H1 (cell line): ENCODE measurements around the gene DDX47. TPM values are rescaled to one million over a fixed set of nuclear protein-coding genes. Genes with fewer than 3 reads are reported as not detected.

Source experiments
- CTCF ChIA-PET: fragments of 300-600 bp; sonication (Branson Sonifier 250); formaldehyde crosslinking; loops from one replicate; lab custom pipeline; 2021; ENCODE audit not compliant: partially characterized antibody; lab: Charles Lee
- POLR2A ChIA-PET: fragments of 300-600 bp; sonication (Branson Sonifier 250); formaldehyde crosslinking; loops from one replicate; lab custom pipeline; 2021; ENCODE audit warnings: inconsistent platforms; ENCODE audit not compliant: partially characterized antibody; lab: Charles Lee
- DNase-seq, 2 experiments: peaks; one replicate each; pipeline versions ENCODE4 v3.0.0 to v3.0.0-alpha.2; 2010 to 2022; ENCODE audit warnings: low spot score in 2 of 2, low read depth in 1 of 2, mixed read lengths in 1 of 2
- FAIRE-seq: peaks from 2 replicates; lab custom pipeline; 2011; peaks lifted over from hg19 to GRCh38; lab: Jason Lieb, UNC
- H2AFZ ChIP-seq: 2 replicates; pipeline ENCODE4 v1.8.1; 2012; ENCODE audit warnings: low read length, inconsistent platforms
- H2AK5ac ChIP-seq: 2 replicates; pipeline ENCODE4 v1.6.1; 2013; ENCODE audit warnings: low read depth, low read length
- H2BK120ac ChIP-seq: replicated peaks from 2 replicates; pipeline ENCODE3; 2013; ENCODE audit warnings: low read depth, low read length, inconsistent platforms
- H2BK12ac ChIP-seq: 2 replicates; pipeline ENCODE4 v1.6.1; 2013; ENCODE audit warnings: low read depth, low read length
- H2BK15ac ChIP-seq: 2 replicates; pipeline ENCODE4 v1.6.1; 2013; ENCODE audit warnings: low read length
- H2BK20ac ChIP-seq: 2 replicates; pipeline ENCODE4 v1.6.1; 2013; ENCODE audit warnings: low read length
- H2BK5ac ChIP-seq: 2 replicates; pipeline ENCODE4 v1.6.1; 2013; ENCODE audit warnings: low read depth, low read length
- H3K14ac ChIP-seq: 2 replicates; pipeline ENCODE4 v1.6.1; 2013; ENCODE audit warnings: inconsistent platforms; ENCODE audit not compliant: insufficient read length
- H3K18ac ChIP-seq: 2 replicates; pipeline ENCODE4 v1.6.1; 2013; ENCODE audit warnings: low read length; ENCODE audit errors: extremely low read depth
- H3K23ac ChIP-seq: 2 replicates; pipeline ENCODE4 v1.6.1; 2013; ENCODE audit warnings: inconsistent platforms; ENCODE audit not compliant: insufficient read length
- H3K23me2 ChIP-seq: 2 replicates; pipeline ENCODE4 v1.6.1; 2013; ENCODE audit warnings: low read depth, low read length
- H3K27ac ChIP-seq: 2 replicates; pipeline ENCODE4 v1.6.1; 2011; ENCODE audit warnings: low read depth, low read length, inconsistent platforms
- H3K27me3 ChIP-seq, 4 experiments: replicated peaks in 1 of 4; 1 replicate in 1 of 4; 2 replicates in 3 of 4; pipeline versions ENCODE4 v1.6.1 to v1.8.1; 2011 to 2013; ENCODE audit warnings: low read length in 3 of 4, mild to moderate bottlenecking in 3 of 4, inconsistent platforms in 2 of 4, mixed read lengths in 2 of 4, moderate library complexity in 1 of 4; ENCODE audit not compliant: control insufficient read depth in 3 of 4, insufficient read depth in 3 of 4; ENCODE audit errors: extremely low read depth in 1 of 4
- H3K36me3 ChIP-seq, 4 experiments: 2 replicates each; pipeline versions ENCODE4 v1.6.1 to v1.8.1; 2011 to 2013; ENCODE audit warnings: mild to moderate bottlenecking in 4 of 4, low read length in 3 of 4, moderate library complexity in 2 of 4, control low read depth in 1 of 4, inconsistent platforms in 1 of 4; ENCODE audit not compliant: insufficient read depth in 4 of 4, control insufficient read depth in 2 of 4
- H3K4ac ChIP-seq: replicated peaks from 2 replicates; pipeline ENCODE3; 2013; ENCODE audit warnings: low read length, low read depth, mixed read lengths, inconsistent platforms; ENCODE audit not compliant: insufficient read length
- H3K4me1 ChIP-seq, 4 experiments: replicated peaks in 1 of 4; 1 replicate in 1 of 4; 2 replicates in 3 of 4; pipeline versions ENCODE4 v1.6.1 to v1.8.1; 2011 to 2013; ENCODE audit warnings: low read length in 3 of 4, inconsistent platforms in 2 of 4, mixed read lengths in 1 of 4; ENCODE audit not compliant: insufficient read depth in 4 of 4, control insufficient read depth in 3 of 4
- H3K4me2 ChIP-seq, 2 experiments: 2 replicates each; pipeline versions ENCODE4 v1.6.1 to v1.8.1; 2011 to 2013; ENCODE audit warnings: low read depth in 2 of 2, low read length in 2 of 2, control low read depth in 1 of 2, inconsistent platforms in 1 of 2, mild to moderate bottlenecking in 1 of 2; ENCODE audit not compliant: insufficient read depth in 1 of 2
- H3K4me3 ChIP-seq, 4 experiments: fragments of 200-600, 300-600 bp in 1 of 4; sonication (generic), shearing (Covaris generic), sonication (Bioruptor Twin) in 1 of 4; 2 replicates each; pipeline versions ENCODE4 v1.5.1 to v1.8.1; 2011 to 2016; ENCODE audit warnings: low read length in 4 of 4, low read depth in 3 of 4, control low read depth in 2 of 4, inconsistent platforms in 2 of 4, mild to moderate bottlenecking in 2 of 4, mixed read lengths in 1 of 4, moderate library complexity in 1 of 4; ENCODE audit not compliant: insufficient read depth in 2 of 4; ENCODE audit errors: extremely low read depth in 1 of 4
- H3K56ac ChIP-seq: replicated peaks from 2 replicates; pipeline ENCODE3; 2013; ENCODE audit warnings: low read depth, mild to moderate bottlenecking, mixed read lengths, low read length, inconsistent platforms; ENCODE audit not compliant: insufficient read length
- H3K79me1 ChIP-seq: 2 replicates; pipeline ENCODE4 v1.6.1; 2013; ENCODE audit warnings: low read depth, low read length, control low read depth
- H3K79me2 ChIP-seq, 2 experiments: 2 replicates each; pipeline versions ENCODE4 v1.6.1 to v1.8.1; 2012 to 2013; ENCODE audit warnings: low read length in 2 of 2, mild to moderate bottlenecking in 2 of 2, inconsistent platforms in 1 of 2; ENCODE audit not compliant: insufficient read depth in 2 of 2, control insufficient read depth in 1 of 2
- H3K9ac ChIP-seq, 4 experiments: replicated peaks in 1 of 4; 1 replicate in 1 of 4; 2 replicates in 3 of 4; pipeline versions ENCODE4 v1.6.1 to v1.8.1; 2011 to 2013; ENCODE audit warnings: low read depth in 3 of 4, low read length in 3 of 4, control low read depth in 2 of 4, mild to moderate bottlenecking in 2 of 4, moderate library complexity in 2 of 4, inconsistent platforms in 1 of 4; ENCODE audit errors: extremely low read depth in 1 of 4
- H3K9me3 ChIP-seq, 2 experiments: 2 replicates each; pipeline versions ENCODE4 v1.6.1 to v1.8.1; 2012 to 2013; ENCODE audit warnings: mild to moderate bottlenecking in 2 of 2, moderate library complexity in 2 of 2, control low read depth in 1 of 2, inconsistent platforms in 1 of 2, low read depth in 1 of 2, low read length in 1 of 2, mixed read lengths in 1 of 2; ENCODE audit not compliant: insufficient read depth in 2 of 2
- H4K20me1 ChIP-seq, 2 experiments: replicated peaks in 1 of 2; 2 replicates each; pipeline versions ENCODE3 to v1.8.1; 2011 to 2013; ENCODE audit warnings: inconsistent platforms in 2 of 2, low read length in 2 of 2, mild to moderate bottlenecking in 1 of 2; ENCODE audit not compliant: insufficient read depth in 2 of 2, control insufficient read depth in 1 of 2
- H4K5ac ChIP-seq: 2 replicates; pipeline ENCODE4 v1.6.1; 2013; ENCODE audit warnings: low read length, low read depth, mixed read lengths, inconsistent platforms; ENCODE audit not compliant: insufficient read length
- H4K8ac ChIP-seq: 2 replicates; pipeline ENCODE4 v1.8.0; 2013; ENCODE audit warnings: mild to moderate bottlenecking, moderate library complexity, low read length, inconsistent platforms; ENCODE audit not compliant: insufficient read depth; ENCODE audit errors: extremely low read depth
- H4K91ac ChIP-seq: replicated peaks from 2 replicates; pipeline ENCODE3; 2013; ENCODE audit warnings: low read length, mixed read lengths, inconsistent platforms; ENCODE audit not compliant: insufficient read length
- FOSL1 ChIP-seq: IDR thresholded peaks from 2 replicates; pipeline ENCODE4 v1.6.1; 2011; ENCODE audit warnings: mild to moderate bottlenecking, low read depth, low read length, moderate library complexity; ENCODE audit not compliant: insufficient read depth
- SIX5 ChIP-seq: IDR thresholded peaks from 2 replicates; pipeline ENCODE4 v1.6.1; 2011; ENCODE audit warnings: mild to moderate bottlenecking, low read depth, low read length
- TAF1 ChIP-seq: IDR thresholded peaks from 2 replicates; pipeline ENCODE4 v1.6.1; 2011; ENCODE audit warnings: mild to moderate bottlenecking, low read depth, low read length
- YY1 ChIP-seq: IDR thresholded peaks from 2 replicates; pipeline ENCODE4 v1.6.1; 2011; ENCODE audit warnings: low read depth, mild to moderate bottlenecking, low read length
- polyA plus RNA-seq, 7 experiments: library from polyadenylated mRNA; depleted of rRNA in 3 of 7; stranded (reverse) in 5 of 7; unstranded in 2 of 7; fragments of >200 nt in 5 of 7; fragments of 200-250 nt in 2 of 7; gene quantifications; 1 replicate in 5 of 7; 2 replicates in 1 of 7; 4 replicates in 1 of 7; pipeline versions ENCODE4 v1.2.1 to v1.2.3, GENCODE V29; 2011 to 2013; ENCODE audit warnings: missing spikeins in 2 of 7, mixed read lengths in 2 of 7
- total RNA-seq: library from RNA; stranded (reverse); fragmentation: NEBNext Ultra II Directional; extraction: Animal tissue kit (Norgen Biotek cat#: 25700); gene quantifications from 2 replicates; pipeline ENCODE4 v1.2.1, GENCODE V29; 2021

DDX47 gene
- total and polyA plus RNA-seq, 2 of the 8 experiments (the other 6 are each of a cell fraction or from before 2014, with no cell fraction given), result 54.4 to 74.2 TPM

GRCh38 chr12:12764824-12765223 is 48.3 kb upstream of the DDX47 start:
- Histone ChIP-seq H2BK120ac (no peak overlapping the region), H3K79me1 (no peaks in the 10 kb centered on the region), H3K27me3 (no peaks in the 10 kb centered on the region), H3K56ac (no peak overlapping the region), H2BK5ac (no peak overlapping the region), H2BK12ac (no peak overlapping the region), H3K9ac (no peak overlapping the region), H3K4me1 (no peaks in the 10 kb centered on the region), H2AFZ (peak overlapping the region; percentile 55), H4K91ac (no peak overlapping the region), H2BK20ac (no peak overlapping the region), H3K27ac (no peak overlapping the region), H4K20me1 (no peaks in the 10 kb centered on the region), H3K36me3 (no peaks in the 10 kb centered on the region), H3K18ac (no peak overlapping the region), H4K8ac (no peak overlapping the region), H3K4ac (no peak overlapping the region), H3K9me3 (no peaks in the 10 kb centered on the region), H2AK5ac (no peak overlapping the region), H3K79me2 (no peaks in the 10 kb centered on the region), H3K23ac (no peak overlapping the region), H3K14ac (no peak overlapping the region), H3K23me2 (no peaks in the 10 kb centered on the region), H3K4me2 (no peak overlapping the region), H3K4me3 (no peak overlapping the region), H4K5ac (no peak overlapping the region), H2BK15ac (no peak overlapping the region)
- DNase-seq (no peak), FAIRE-seq (no peak)
- TF ChIP-seq TAF1, result no peak
- no peak for TF ChIP-seq FOSL1
- peak; percentile 30 for TF ChIP-seq SIX5
- TF ChIP-seq YY1, result peak; percentile 76; the same call in 1 of the 2 replicates
- CTCF ChIA-PET, result no interaction called here
- POLR2A ChIA-PET, result no interaction called here
